Lower leg skin (tissue), 4 donors: ENCODE data around the gene CORO2A. TPM values are rescaled to one million over a fixed set of nuclear protein-coding genes. Genes with fewer than 3 reads are reported as not detected.

Experiments used
- DNase-seq, 2 donors: peaks; one replicate each; pipeline ENCODE4 v3.0.0-alpha.2; 2019; ENCODE audit warnings: low spot score in 2 of 2
- H3K4me3 ChIP-seq: fragments of 200-600 bp; sonication (generic); 2 replicates; pipeline ENCODE4 v1.5.1; 2017; ENCODE audit warnings: mild to moderate bottlenecking, low read depth; ENCODE audit not compliant: poor library complexity, severe bottlenecking
- POLR2A ChIP-seq, 2 donors: fragments of 450-650 bp; IDR thresholded peaks; one replicate each; pipeline ENCODE4 v1.6.1; 2016 to 2017; ENCODE audit warnings: antibody characterized with exemption in 2 of 2, mild to moderate bottlenecking in 1 of 2, moderate library complexity in 1 of 2
- WGBS, 2 donors: methylation state at CpG; one replicate each; pipeline ENCODE4 v1.1.5; 2018; 5-methylcytosine and 5-hydroxymethylcytosine counted together
- intact Hi-C: fragments of 100-400 bp; cut with DNase I; formaldehyde crosslinking; loops from one replicate; pipeline ENCODE4 v1.15.0; 2023; ENCODE audit warnings: low total_unique reads
- total RNA-seq, 4 donors: library from RNA; depleted of rRNA; stranded (reverse); fragments of >200 nt; gene quantifications; one replicate each; pipeline ENCODE4 v1.1.0, GENCODE V29; 2016
- TF ChIP-seq, protein P1 (sequence below), 3 donors: fragments of 450-650 bp; IDR thresholded peaks; one replicate each; pipeline ENCODE4 v1.5.1; 2016; ENCODE audit warnings: antibody characterized with exemption in 3 of 3, mild to moderate bottlenecking in 3 of 3, moderate library complexity in 2 of 3

CORO2A gene
- total RNA-seq, 4 donors from 2014 or later, result 20.8 to 31.4 (median 25.4) TPM

DNA sequence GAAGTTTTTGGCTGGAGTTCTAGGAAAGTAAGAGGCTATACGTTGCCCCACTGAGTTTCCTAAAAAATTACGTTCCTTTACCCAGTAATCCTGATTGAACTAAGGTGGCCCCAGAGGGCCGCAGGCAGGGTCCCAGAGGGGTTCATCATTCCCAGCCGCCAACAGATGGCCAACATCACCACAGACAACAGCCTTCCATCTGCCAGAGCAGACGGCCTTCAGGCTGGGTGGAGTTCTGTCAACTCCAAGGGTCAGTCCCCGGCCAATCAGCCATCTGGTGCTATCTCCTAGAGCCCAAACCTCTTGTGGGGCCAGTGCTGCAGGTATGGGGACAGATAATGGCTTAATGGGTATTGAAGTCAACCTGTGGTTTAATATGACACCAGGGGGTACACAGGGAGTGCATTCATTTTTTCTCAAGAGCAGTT is 32.6 kb upstream of the CORO2A start:
- no peak for TF ChIP-seq POLR2A (IDR thresholded peaks at IDR 0.05)
- TF ChIP-seq, protein P1, sequence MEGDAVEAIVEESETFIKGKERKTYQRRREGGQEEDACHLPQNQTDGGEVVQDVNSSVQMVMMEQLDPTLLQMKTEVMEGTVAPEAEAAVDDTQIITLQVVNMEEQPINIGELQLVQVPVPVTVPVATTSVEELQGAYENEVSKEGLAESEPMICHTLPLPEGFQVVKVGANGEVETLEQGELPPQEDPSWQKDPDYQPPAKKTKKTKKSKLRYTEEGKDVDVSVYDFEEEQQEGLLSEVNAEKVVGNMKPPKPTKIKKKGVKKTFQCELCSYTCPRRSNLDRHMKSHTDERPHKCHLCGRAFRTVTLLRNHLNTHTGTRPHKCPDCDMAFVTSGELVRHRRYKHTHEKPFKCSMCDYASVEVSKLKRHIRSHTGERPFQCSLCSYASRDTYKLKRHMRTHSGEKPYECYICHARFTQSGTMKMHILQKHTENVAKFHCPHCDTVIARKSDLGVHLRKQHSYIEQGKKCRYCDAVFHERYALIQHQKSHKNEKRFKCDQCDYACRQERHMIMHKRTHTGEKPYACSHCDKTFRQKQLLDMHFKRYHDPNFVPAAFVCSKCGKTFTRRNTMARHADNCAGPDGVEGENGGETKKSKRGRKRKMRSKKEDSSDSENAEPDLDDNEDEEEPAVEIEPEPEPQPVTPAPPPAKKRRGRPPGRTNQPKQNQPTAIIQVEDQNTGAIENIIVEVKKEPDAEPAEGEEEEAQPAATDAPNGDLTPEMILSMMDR (IDR thresholded peaks at IDR 0.05), result no peak
- no peak overlapping the region for H3K4me3 ChIP-seq
- no peak for DNase-seq
- intact Hi-C loops, result no loop called here
- WGBS, 2 donors, result 83 to 91% methylated on average over 6 of the region's 6 CpGs

GRCh38 chr9:98222885-98223691 is 30.7 kb upstream of the CORO2A start:
- H3K4me3 ChIP-seq, result no peak overlapping the region
- no peak for TF ChIP-seq POLR2A (IDR thresholded peaks at IDR 0.05)
- TF ChIP-seq, protein P1 (IDR thresholded peaks at IDR 0.05), result no peak
- intact Hi-C loops, result no loop called here
- 40 to 43% methylated on average over 5 of the region's 5 CpGs for WGBS, 2 donors
- no peak for DNase-seq

- no peak overlapping the region for H3K4me3 ChIP-seq
- 96% methylated on average over 21 of the region's 21 CpGs for WGBS, 2 donors
- no peak for TF ChIP-seq POLR2A (IDR thresholded peaks at IDR 0.05)
- TF ChIP-seq, protein P1 (IDR thresholded peaks at IDR 0.05), result no peak
- intact Hi-C loops, result no loop called here
- no peak for DNase-seq
These were observed 28.5 kb upstream of the CORO2A start for GRCh38 chr9:98220911-98221310.

GRCh38 chr9:98219794-98220370 is 27.4 kb upstream of the CORO2A start:
- intact Hi-C loops, result no loop called here
- TF ChIP-seq POLR2A (IDR thresholded peaks at IDR 0.05), result no peak
- TF ChIP-seq, protein P1 (IDR thresholded peaks at IDR 0.05), result no peak
- 92 to 93% methylated on average over 11 of the region's 11 CpGs for WGBS, 2 donors
- no peak overlapping the region for H3K4me3 ChIP-seq
- DNase-seq, result no peak

DNA sequence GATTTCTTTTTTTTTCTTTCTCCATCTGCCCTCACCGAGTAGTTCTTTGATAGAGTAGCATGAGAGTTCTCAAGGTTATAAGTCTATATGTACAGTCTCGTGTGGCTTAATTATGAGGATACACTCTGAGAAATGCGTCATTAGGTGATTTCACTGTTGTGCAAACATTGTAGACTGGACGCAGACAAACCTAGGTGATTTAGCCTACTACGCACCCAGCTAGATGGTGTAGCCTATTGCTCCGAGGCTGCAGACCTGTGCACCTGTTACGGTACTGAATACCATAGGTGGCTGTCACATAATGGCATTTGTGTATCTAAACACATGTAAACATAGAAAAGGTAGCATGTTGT is 26.9 kb upstream of the CORO2A start:
- DNase-seq, result no peak
- intact Hi-C loops, result no loop called here
- H3K4me3 ChIP-seq, result no peak overlapping the region
- 92% methylated on average over 7 of the region's 7 CpGs for WGBS, 2 donors
- TF ChIP-seq, protein P1 (IDR thresholded peaks at IDR 0.05), result no peak
- TF ChIP-seq POLR2A (IDR thresholded peaks at IDR 0.05), result no peak
